Measurements from ENCODE around the gene CCDC197.

- TF ChIP-seq CTCF (IDR thresholded peaks at IDR 0.05; ENCODE audit: low read length) (no peak), EZH2 (IDR thresholded peaks at IDR 0.05; ENCODE audit: borderline replicate concordance, low read length) (no peak)
These were observed 50.5 kb downstream of the CCDC197 start for GRCh38 chr14:94047581-94047980.

Data from OCI-LY1 (cell line).